ENCODE results near the gene SLC24A4.

The SLC24A4 gene

GRCh38 chr14:92493024-92493423, 170.1 kb downstream of the SLC24A4 start:
- no peak for TF ChIP-seq GATA1 (IDR thresholded peaks at IDR 0.05; ENCODE audit: low read depth, low read length)
- no peak for TF ChIP-seq POLR2A (IDR thresholded peaks at IDR 0.05; ENCODE audit: low read length)
- no peak for DNase-seq

DNA sequence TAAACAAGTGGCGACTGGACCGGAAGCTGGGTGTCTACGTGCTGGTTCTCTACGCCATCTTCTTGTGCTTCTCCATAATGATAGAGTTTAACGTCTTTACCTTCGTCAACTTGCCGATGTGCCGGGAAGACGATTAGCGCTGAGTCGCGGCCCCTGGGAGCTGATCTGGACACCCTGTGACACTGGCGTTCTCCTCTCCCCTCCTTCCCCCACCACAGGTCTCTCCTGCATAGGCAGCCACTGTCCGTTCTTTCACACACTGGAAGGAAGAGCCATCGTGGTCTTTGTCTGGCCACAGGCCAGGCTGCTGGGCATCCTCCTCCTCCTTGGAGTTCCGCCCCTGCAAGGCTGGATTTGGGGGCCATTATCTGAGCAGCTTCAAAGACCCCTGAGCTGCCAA, 170.5 kb downstream of the SLC24A4 start:
- TF ChIP-seq POLR2A (IDR thresholded peaks at IDR 0.05; ENCODE audit: low read length) = no peak
- TF ChIP-seq GATA1 (IDR thresholded peaks at IDR 0.05; ENCODE audit: low read depth, low read length) = no peak
- no peak for DNase-seq

DNA sequence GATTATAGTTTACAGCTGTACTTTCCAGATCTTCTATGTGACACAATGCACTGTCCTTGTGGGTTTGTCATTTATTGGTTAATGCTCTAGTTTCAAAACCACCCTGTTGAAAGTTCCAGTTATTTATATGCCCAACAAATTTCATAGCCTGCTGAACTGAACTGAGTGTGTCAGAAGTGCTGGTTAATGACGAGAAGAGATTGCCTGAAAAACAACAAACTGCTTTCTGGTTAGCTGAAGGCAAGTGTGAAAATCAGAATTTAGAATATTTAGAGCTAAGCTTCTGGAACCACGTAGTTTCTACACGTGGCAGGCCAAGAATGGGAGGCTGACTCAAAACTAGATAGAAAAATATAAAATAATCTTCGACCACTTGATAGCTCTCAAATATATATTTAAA, 171.5 kb downstream of the SLC24A4 start:
- DNase-seq = no peak
- TF ChIP-seq GATA1 (IDR thresholded peaks at IDR 0.05; ENCODE audit: low read depth, low read length) (no peak), POLR2A (IDR thresholded peaks at IDR 0.05; ENCODE audit: low read length) (no peak)

- TF ChIP-seq GATA1 (IDR thresholded peaks at IDR 0.05; ENCODE audit: low read depth, low read length) = no peak
- TF ChIP-seq POLR2A (IDR thresholded peaks at IDR 0.05; ENCODE audit: low read length) = no peak
- no peak for DNase-seq
Measured at GRCh38 chr14:92495027-92495426, 172.1 kb downstream of the SLC24A4 start.

GRCh38 chr14:92496191-92496857, 173.4 kb downstream of the SLC24A4 start:
- no peak for TF ChIP-seq POLR2A (IDR thresholded peaks at IDR 0.05; ENCODE audit: low read length)
- TF ChIP-seq GATA1 (IDR thresholded peaks at IDR 0.05; ENCODE audit: low read depth, low read length) = no peak
- DNase-seq = no peak

DNA sequence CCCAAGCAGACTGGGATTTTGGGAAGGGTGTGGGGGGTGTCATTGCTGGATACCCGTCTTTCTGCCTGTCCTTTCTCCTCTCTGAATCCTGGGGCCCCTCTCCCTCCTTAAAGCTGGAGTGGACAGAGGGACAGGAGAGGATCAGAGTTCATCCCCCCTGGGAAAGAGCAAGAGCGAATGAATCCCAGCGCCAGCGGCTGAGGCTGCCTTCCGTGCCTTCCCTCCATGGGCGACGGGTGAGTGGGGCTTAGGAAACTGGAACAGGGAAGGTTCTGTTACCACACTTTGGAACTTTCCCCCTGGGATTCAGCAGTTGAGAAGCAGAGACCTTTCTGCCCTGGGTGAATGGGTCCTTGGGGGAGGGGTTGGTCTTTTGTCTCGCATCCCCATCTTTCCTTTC, 174.4 kb downstream of the SLC24A4 start:
- TF ChIP-seq POLR2A (IDR thresholded peaks at IDR 0.05; ENCODE audit: low read length) (no peak), GATA1 (IDR thresholded peaks at IDR 0.05; ENCODE audit: low read depth, low read length) (no peak)
- DNase-seq = no peak

- TF ChIP-seq POLR2A (IDR thresholded peaks at IDR 0.05; ENCODE audit: low read length) = no peak
- TF ChIP-seq GATA1 (IDR thresholded peaks at IDR 0.05; ENCODE audit: low read depth, low read length) = no peak
- no peak for DNase-seq
Measured at GRCh38 chr14:92499234-92499633, 176.3 kb downstream of the SLC24A4 start.

DNA sequence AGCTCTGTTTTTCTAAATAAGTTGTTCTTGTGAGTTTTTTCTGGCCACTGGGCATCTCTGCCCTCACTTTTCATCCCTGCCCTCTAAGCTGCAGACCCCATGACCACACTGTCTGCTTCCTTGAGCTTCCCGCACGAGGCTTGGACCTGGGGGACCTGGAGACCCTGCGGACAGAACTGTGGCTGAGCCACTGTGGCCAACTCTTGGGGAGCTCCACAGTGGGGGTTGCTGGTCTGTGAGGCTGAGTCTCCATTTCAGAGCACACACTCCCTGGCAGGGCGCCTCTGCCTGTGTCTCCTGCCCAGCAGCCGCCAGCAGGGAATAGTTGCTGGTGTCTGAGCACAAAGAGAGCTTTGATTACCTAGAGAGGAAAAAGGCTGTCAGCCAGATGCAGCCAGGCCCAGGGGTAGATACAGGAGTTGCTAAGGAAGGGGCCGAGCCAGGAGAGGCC, 177.6 kb downstream of the SLC24A4 start:
- TF ChIP-seq POLR2A (IDR thresholded peaks at IDR 0.05; ENCODE audit: low read length) = no peak
- TF ChIP-seq GATA1 (IDR thresholded peaks at IDR 0.05; ENCODE audit: low read depth, low read length) = no peak
- no peak for DNase-seq

DNA sequence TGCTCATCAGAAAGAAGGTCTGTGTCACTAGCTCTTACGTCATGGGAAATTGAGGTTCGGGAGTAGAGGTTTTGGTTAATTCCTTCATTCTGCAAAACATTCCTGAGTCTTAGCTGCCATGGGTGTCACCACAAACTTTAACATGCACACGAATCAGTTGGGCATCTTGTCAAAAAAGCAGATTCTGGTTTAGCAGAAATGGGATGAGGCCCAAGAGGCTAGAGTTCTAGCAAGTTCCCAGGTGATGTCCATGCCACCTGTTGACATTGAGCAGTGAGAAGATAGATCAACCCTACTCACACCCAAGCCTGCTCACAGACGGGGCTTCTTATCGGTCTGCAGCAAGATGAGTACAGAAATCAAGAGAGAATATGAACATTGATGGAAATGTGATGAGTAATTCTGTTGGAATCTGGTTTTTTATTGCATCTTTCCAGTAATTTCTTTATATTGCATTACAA, 179.0 kb downstream of the SLC24A4 start:
- DNase-seq = no peak

DNA sequence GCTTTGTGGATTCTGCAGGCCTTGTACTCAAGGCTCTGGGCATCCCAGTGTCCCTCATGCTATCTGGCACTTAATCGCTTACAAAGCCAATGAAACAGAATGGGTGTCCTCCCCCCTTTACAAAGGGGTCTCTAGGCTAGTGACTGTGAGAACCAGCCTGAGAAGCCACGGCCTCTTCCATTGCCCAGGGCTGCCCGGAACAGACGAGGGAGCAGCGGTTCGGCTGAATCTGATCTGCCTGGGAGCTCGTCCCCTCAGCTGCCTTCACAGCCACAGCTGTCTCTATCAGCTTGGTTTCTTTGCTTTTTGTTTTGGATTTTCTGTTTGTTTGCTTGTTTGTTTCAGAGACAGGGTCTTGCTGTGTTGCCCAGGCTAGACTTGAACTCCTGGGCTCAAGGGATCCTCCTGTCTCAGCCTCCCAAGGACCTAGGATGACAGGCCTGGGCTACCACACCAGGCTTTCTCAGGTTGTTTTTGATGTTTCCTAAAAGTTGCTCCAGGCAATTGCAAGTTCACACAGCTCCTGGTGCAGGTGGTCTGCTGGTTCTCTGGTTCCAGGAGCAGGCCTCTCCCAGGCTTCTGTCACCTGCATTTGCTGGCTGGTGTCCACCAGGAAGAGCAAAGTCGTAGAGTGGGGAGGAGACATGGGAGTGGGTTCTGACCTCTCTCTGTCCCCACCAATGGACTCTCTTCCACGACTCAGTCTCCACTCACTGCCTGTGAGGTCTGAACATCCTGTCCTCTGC, 179.7 kb downstream of the SLC24A4 start:
- DNase-seq = no peak
- TF ChIP-seq GATA1 (IDR thresholded peaks at IDR 0.05; ENCODE audit: low read depth, low read length) (no peak), POLR2A (IDR thresholded peaks at IDR 0.05; ENCODE audit: low read length) (no peak)

More for the DNA sequence above, 179.0 kb downstream of the SLC24A4 start:
- TF ChIP-seq POLR2A (IDR thresholded peaks at IDR 0.05; ENCODE audit: low read length) = no peak

GRCh38 chr14:92503756-92504491, 181.0 kb downstream of the SLC24A4 start:
- no peak for DNase-seq
- TF ChIP-seq GATA1 (IDR thresholded peaks at IDR 0.05; ENCODE audit: low read depth, low read length) (no peak), POLR2A (IDR thresholded peaks at IDR 0.05; ENCODE audit: low read length) (no peak)

DNA sequence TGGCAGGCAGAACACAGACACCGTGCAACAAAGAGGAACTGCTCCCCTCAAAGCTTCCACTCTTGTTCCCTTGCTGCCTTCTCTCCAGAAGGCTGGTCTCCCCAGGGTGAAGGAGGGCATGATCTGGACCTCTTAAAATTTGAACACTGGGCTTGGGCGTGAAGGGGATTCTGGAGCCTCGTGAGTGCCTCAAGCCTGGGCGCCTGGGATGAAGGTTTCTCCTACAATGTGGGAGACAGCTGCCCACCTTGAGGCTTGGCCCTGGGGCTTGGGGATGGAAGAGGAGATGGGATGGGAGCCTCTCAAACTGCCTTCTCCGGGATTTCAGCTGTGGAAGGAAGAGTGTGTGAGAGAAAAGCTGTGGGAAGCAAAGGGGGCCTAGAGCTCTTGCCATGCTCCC, 182.9 kb downstream of the SLC24A4 start:
- no peak for DNase-seq
- TF ChIP-seq POLR2A (IDR thresholded peaks at IDR 0.05; ENCODE audit: low read length) (no peak), GATA1 (IDR thresholded peaks at IDR 0.05; ENCODE audit: low read depth, low read length) (no peak)

GRCh38 chr14:92506231-92506630, 183.3 kb downstream of the SLC24A4 start:
- no peak for TF ChIP-seq GATA1 (IDR thresholded peaks at IDR 0.05; ENCODE audit: low read depth, low read length)
- no peak for DNase-seq

DNA sequence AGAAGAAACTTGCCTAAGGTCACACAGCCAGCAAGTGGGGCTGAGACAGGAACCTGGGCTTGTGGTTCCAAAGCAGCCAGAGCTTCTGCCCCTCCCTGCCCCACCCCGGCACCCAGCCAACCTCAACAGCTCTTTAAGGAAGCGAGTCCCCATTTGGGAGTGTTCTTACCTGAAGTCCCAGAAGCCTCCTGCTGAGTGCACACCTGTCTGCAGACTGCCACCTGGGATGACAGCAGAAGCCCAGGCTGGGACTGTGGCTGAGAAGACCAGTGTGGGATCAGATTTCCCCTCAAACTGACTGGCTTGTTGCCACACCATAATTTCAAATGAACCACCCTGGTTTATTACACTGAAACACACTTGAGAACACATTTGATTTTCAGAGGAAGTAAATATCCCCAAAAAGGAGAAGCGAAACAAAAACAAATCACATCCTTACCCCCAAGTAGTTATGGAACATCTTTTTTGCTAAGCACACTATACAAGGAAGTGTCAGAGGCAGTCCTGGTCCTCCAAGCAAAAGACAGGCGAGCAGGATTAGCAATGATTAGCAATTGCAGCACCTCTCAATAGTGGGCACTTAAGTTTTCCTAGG, 184.3 kb downstream of the SLC24A4 start:
- no peak for DNase-seq
- no peak for TF ChIP-seq GATA1 (IDR thresholded peaks at IDR 0.05; ENCODE audit: low read depth, low read length)
- TF ChIP-seq POLR2A (IDR thresholded peaks at IDR 0.05; ENCODE audit: low read length) = no peak
